Uterus (tissue), 2 donors: ENCODE data around the gene CCSER1.
"Not testable (repeated sequence)": the region's sequence is repeated elsewhere in the genome, so short reads cannot be mapped to it uniquely, and the experiment has no call there.

Source experiments
- CTCF ChIP-seq, 4 experiments: fragments of 200-600 bp in 2 of 4; fragments of 450-650 bp in 2 of 4; sonication (generic) in 2 of 4; IDR thresholded peaks; one replicate each; pipeline ENCODE4 v1.5.1; 2016 to 2019; ENCODE audit warnings: antibody characterized with exemption in 4 of 4, mild to moderate bottlenecking in 2 of 4, moderate library complexity in 1 of 4
- POLR2A ChIP-seq, 2 donors: fragments of 450-650 bp; IDR thresholded peaks; one replicate each; pipeline ENCODE4 v1.6.1; 2016; ENCODE audit warnings: antibody characterized with exemption in 2 of 2, mild to moderate bottlenecking in 1 of 2, moderate library complexity in 1 of 2

- TF ChIP-seq POLR2A, CTCF (IDR thresholded peaks at IDR 0.05): not testable (repeated sequence)
These were observed 1057.9 kb downstream of the CCSER1 start for GRCh38 chr4:91185061-91185460.
